Activated naive CD4-positive, alpha-beta T cell treated with anti-CD3 and anti-CD28 coated beads, Interleukin-2, amount 50 U/mL, for 16 hours (primary cell): ENCODE data around the gene POLG.
"Not testable (repeated sequence)": the region's sequence is repeated elsewhere in the genome, so short reads cannot be mapped to it uniquely, and the experiment has no call there.

ENCODE experiments used
- DNase-seq: peaks from one replicate; pipeline ENCODE4 v3.0.0-alpha.2; 2020

The POLG gene

DNA sequence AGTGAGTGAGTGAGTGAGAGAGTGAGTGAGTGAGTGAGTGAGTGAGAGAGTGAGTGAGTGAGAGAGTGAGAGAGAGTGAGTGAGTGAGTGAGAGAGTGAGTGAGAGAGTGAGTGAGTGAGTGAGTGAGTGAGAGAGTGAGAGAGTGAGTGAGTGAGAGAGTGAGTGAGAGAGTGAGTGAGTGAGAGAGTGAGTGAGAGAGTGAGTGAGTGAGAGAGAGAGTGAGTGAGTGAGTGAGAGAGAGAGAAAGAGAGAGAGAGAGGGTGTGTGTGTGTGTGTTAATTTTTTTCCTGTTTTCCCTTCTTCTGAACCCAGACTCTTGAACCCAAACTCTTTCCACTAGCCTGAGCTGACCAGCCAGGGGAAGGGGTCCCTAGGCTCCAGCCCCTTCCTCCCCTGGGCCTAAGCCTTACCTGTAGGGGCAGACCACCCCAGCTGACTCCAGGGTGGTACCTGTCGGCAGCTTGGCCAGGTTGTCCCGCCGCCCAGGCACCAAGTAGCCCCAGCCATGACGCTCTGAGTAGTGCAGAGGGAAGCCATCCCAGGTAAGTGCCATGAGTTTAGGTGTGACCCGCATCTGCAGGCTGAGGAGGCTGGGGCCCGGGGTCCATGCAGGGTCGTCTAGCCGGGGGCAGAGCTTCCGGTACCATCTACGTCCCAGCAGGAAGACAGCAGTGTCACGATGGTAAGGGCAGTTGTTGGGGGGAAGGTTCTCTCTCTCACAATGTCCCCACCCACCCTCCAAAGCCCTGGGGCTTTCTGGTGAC, 9.4 kb downstream of the POLG start:
- no peak for DNase-seq

DNA sequence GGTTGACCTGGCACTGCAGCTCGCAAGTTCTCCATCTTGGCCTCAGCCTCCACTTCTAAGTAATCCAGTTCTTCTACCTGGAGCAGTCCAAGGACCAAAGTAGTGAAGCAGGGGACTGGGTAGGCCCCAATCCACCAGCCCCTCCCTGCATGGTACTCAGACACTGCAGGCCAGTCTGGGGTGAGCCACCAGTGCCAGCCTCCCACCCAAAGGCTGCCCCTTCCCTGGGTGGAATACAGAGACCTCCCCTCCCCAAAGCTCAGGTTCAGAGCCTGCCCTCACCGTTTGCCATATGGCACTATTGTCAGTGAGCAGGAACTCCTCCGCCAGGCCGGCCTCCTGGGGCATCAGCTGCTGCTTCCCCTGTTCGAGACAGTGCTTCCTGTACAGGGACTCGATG, 10.8 kb downstream of the POLG start:
- DNase-seq: no peak

DNA sequence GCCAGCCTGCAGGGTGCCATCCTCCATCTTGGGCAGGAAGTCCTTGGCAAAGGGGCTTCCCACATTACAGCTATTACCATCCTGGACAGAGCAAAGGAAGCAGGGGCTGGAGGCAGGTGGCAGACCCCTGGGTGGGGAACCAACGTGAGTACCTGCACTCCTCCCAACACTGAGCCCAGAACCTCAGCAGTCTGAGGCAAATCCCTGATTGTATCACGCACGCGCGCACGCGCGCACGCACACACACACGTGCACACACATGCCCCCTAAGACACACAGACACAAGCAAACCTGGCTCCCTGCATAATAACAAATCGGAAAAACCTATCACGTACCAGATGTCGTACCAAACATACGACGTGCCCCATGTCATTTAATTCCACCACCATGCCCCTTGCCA, 11.8 kb downstream of the POLG start:
- DNase-seq: no peak

DNA sequence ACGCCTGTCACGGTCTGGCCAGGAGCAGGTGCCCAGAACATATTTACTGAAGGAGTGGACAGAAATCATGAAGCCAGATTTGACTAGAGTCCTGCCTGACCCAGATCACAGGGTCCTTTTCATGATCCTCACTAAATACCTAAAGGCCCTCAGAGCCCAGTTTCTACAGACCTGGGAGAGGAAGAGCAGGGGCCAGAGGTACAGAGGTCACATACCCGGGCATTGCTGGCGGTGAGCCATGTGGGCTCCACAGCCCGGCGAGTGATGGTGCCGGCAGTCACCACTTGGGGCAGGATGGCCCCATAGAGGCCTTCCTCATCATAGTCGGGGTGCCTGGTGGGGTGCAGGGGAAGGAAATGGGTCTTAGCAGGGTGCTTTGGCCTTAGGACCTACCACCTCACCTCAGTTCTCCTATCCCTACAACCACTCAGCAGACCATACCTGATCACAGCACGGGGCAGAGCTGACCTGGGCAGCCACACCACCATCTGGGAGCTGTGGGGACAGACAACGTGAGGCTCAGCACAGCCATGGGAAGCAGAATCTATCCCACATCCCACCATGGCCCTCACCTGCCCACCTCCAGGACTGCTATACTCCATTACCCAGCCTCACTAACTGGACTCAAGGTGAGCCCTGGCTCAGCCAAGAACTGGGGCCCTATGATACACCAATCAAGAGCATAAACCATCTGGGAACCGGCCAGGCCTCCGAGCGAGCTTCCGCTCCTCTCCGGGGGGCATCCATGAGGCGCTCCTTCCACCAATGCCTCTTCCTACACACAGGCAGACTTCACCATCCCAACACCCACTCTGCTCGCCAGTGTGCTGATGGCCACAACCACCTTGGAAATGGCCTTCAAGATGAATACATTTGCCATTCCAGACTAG, 12.9 kb downstream of the POLG start:
- DNase-seq: no peak

DNA sequence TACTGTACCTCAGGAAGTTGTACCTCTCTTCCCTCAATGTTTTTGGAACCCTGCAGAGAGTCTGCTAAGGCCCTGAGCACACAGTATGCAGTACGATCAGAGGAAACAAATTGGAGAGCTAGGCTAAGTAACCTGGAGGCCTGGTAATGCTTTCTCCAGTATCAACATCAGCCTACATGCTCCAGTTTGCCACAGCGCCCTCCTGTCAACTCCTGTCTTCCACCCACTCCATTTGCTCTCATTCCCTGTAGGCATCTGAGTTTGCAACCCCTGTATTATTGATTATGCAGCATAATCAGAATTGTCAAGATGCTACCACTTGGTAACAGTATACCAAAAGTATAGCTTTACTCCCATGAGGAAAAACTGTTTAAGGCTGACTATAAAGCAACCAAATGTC, 14.4 kb downstream of the POLG start:
- DNase-seq: no peak

DNA sequence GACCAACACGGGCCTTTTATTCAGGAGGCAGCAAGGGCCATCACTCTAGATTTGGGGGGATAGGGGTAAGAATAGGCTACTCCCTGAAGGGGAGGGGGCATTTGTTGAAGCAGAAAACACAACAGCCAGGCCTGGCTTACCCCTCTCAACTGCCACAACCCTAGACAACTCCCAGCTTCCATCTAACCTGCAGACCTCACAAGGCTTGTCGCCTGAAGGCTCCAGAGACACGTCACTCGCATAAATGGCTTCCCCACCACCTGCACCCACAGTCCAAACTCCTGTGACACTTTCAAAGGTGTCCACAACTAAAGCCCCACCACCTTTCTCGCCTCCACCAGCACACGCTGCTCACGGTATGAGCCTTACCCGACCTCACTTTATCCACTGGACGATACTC, 14.9 kb downstream of the POLG start:
- DNase-seq: no peak

DNA sequence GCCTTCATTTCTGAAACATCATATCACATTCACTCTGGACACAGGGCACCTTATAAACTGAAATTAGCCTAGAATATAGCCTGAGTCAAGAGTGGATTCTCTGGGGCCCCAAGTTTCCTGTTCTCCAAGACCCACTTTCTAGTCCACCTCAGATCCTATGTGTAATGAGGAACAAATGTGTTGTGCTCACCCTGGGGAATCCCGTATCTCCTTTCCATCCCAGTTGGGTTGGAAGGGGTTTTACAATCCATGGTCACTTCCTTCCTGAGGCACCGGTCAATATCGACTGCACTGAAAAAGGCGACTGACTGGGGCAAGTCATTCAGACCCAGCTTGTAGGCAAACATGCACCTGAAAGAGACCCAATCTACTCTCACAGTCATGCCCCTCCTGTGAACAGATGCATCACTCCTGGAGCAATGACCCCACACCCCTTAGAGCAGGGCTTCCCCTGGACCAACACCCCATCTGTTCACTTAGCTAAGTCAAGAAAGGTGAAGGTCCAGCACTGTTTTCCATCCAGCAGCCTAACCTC, 17.4 kb downstream of the POLG start:
- no peak for DNase-seq

DNA sequence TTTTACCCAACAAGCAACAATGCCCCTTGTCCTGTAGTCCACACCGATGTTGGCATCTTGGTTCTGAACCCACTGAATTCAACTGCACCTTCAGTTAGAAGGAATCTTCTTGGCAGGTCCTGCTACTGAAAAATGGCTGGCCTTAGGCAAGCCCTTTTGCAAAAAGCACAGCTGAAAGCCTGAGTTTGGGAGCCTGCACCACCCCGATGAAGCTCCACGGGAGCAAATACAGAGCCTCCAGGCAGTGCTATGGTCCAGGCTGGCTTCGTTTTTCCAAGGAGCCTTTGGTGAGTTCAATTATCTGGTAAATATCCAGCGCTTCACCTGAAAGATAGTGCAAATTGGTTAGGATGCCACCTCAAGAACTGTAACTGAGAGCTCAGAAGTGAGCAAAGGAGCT, 18.1 kb downstream of the POLG start:
- DNase-seq: no peak

DNA sequence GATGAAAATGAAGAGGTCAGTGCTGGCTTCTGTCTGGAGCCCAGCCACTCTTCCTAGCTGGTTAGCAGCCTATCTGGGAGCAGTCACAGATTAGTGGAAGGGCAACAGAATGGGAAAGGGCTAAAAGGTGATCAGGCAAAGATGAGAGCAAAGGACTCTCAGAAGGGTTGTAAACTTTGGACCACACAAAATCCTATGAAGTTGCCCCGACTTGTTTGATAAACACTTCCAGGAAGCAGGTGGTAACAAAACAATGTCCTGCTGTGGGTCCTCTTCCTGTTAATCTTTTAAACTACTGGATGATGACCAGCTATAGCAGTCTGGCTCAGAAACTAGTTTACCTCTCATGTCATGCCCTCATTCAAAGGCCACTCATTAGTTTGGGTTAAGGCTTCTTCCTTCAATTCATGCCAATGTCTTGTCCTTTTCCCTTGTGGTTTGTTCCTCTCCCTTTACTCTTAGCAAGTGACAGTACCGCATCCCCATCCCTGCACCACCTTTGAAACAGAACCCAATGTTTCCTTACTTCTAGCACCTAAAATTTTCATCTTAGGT, 19.2 kb downstream of the POLG start:
- DNase-seq: no peak

DNA sequence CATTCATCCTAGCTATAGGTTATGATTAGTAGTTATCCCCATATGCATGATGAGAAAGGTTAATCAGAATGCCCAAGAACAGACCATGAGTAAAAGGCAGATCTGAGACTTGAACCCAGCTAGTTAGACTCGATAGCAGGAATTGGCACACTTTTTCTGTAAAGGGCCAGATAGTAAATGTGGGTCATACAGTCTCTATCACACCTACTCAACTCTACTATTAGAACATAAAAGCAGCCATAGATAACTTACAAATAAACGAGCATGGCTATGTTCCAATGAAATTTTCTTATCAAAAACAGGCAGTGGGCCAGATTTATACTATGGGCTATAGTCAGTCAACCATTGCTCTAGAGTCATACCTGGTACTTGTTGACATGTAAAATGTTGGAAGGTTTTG, 24.6 kb downstream of the POLG start:
- DNase-seq: no peak

DNA sequence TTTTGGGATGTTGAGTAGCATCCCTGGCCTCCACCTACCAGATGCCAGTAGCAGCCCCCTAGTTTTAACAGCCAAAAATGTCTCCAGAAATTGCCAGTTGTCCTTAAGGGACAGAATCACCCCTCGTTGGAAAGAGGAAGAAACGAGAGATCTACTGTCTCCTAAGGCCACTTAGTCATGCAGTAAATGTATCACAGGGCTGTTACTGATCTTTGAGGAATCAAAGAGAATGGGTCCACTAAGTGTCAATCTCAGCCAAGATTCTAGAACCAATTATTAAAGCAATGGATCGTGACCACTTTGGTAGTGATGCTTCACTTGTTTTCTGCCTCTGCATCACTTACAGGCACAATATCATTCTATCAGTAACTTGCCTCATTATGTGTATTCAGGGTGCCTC, 26.4 kb downstream of the POLG start:
- DNase-seq: no peak

DNA sequence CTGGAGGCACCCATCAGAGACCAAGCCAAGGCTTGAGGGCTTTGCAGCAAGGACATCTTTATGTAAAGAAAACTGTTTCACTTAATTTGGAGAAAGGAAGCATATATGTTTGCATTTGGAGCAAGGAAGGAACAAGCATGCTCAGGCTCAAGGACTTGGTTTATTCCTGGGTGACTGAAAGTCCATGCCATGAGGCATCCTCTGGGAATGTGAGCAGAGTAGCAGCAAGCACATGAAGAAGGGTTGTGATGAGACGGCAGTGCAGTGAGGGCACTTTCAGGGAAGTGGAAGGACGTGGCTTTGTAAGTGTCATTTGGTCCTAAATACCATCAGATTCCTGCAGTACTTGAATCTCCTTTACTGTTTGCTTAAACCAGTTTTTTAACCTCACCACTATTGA, 26.8 kb downstream of the POLG start:
- DNase-seq: no peak

DNA sequence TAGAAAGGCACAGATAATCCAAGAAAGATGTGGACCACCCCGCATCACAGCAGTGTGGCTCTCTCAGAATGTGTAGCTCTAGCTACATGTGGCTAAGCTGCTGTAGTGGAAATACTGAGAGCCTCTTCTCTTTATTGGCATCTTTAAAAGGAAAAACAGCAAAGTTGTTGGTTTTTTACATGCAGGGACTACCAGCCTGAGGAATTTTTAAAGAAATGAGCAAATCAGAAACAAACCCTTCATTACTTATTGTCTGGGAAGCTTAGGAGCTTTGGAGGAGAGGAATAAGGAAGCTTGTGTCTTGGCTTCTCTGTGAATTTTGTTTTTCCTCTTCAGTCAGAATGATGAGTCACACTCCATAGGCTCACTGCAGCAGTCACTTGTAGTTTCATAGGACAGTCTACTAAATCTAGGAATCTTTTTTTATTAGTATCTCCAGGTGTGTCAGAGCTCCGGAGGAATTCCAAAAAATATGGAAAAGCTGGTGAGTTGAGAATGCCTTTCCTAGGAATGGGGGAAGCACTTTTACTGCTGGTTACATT, 27.5 kb downstream of the POLG start:
- DNase-seq: no peak

DNA sequence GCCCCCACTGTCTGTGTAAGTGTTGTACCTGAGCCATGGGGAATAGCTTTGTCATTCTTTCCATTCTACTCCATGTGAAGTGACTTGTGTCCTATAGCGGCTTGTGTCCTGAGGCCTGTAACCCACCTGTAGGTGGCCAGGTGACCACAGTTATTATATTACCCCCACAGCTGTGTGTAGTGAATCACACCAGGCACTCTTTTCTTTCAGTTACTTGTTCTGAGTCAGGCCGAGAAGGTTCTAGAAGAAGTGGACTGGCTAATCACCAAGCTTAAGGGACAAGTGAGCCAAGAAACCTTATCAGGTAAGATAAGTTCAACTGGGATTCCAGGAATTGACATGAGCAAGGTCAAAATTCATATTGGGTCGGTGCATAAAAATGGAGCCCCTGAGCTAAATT, 29.2 kb downstream of the POLG start:
- no peak for DNase-seq

DNA sequence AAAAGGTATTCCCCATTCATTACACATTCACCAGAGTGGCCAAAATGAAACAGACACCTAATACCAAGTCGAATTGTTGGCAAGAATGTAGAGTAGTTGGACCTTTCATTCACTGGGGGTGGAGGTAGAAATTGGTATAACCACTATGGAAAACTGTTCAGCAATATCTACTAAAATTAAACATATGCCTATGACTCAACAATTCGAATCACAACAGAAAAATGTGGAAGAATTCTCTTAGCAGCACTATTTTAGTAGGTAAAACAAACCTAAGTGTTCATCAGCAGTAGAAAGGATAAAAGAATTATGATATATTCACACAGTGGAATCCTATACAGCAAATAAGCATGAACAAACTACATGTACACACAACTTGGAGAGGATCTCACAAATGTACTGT, 30.6 kb downstream of the POLG start:
- DNase-seq: no peak

DNA sequence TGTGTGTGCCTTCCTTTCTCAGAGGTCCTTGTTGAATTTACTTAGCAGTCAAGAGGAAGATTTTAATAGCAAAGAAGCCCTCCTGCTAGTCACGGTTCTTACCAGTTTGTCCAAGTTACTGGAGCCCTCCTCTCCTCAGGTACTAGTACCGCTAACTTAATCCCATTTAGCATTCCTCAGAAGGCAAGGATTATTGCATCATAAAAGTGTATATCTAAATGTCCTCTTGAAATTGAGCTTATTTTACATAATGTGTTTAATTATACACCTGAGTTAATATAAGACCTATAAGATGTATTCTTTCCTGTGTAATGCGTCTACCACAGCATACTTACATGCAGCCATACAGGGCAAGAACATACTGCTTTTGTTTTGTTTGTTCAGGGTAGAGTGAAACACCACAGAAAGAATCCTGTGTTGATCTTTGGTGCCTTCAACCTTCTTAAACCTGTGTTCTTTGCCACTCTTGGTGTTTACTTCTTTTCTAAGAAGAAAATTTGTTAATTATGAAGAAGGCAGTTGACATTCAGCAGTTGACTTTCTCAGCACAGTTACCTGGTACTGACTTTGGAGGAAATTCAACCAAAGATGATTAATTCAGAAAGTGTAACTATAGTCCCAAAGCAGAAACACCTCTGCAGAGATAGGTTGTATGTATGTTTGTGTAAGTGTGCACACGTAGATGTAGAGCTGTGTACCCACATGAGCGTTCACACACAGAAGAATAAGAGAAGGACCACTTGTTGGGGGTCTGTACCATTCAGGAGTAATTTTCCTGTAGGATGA, 33.1 kb downstream of the POLG start:
- no peak for DNase-seq

DNA sequence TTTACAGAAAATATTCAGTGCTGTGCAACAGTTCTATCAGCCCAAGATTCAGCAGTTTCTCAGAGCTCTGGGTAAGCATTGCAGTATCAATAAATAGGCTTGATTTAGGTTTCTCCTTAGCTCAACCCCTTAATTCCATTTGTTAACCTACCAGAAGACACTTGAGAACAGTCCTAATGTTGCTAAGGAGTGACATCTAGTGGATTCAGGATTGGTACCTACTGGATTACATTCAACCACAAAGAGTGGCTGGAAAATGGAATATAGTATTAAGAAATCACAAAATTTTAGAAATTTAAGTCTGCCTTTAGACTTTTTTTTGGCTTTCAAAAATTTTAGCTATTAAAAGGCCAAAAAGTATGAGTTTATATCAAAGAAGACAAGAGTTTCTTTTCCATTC, 34.7 kb downstream of the POLG start:
- no peak for DNase-seq

DNA sequence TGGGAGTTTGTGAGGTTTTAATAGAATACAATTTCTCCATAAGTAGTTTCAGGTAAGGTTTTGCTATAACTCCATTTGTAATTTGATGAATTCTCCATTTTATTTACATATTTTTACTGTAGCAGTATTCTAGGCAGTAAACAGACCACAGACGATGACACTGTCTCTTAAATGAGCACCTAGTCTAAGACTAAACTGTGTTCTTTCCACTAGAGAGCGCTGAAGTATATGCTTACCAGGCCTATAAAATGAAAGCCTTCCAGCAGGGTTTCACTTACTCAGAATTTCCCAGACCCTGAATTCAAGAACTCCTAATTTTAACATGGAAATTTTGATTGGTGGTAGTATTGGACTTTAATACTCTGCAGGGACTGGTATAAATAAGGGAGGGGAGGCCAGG, 41.6 kb downstream of the POLG start:
- no peak for DNase-seq

DNA sequence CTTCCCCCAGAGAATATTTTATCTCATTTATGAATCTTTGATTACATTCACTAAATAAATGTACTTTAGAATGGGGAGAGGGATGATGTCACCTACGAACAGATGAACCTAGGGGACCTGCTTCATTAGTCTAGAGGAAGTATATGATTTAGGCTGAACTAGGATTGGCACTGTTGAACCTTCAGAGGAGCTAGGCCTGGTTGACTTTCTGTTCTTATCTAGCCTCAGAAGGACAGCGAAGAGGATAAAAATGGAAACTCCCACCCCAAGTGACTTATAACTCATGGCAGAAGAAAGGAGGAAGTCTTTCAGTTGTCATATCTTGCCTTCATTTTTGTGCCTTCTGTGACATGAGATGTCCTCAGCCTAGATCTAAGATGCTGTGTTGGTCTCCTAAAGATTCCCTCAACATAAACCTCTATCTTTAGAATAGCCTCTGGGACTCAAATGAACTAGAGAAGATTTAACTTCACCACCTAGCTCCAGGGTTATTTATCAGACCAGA, 42.6 kb downstream of the POLG start:
- no peak for DNase-seq

DNA sequence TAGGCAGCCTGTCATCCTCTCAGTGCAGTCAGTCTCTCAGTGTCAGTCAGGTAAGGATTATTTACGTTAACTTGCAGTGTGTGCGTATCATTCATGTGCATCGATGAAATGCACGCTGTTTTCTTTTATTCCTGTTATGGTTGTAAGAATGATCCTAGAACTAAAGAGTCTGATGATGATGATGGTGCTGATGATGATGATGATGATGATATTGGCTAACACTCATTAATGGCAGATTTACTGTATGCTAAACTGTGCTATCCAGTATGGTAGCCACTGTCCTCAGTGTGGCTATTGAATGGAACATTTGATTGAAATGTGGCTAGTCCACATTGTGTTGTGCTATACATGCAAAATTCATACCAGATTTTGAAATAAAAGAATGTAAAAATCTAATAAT, 51.4 kb downstream of the POLG start:
- DNase-seq: no peak

DNA sequence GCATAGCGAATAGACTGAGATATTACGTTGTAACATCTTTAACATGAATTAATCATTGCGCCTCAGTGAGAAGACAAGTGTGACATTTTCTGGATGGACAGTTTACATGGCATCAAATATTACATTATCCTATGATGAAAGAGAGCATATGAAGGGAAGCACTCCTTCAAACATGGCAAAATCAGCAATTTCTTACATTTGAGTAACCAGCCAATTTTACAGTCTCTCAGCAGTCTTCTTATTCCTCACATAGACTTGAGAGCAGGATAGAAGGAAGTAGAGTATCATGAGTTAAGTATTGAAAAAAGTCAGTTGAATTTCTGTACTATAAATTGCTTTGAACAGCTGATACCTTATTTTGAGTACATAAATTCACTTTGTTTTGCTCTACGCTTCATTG, 52.0 kb downstream of the POLG start:
- no peak for DNase-seq

DNA sequence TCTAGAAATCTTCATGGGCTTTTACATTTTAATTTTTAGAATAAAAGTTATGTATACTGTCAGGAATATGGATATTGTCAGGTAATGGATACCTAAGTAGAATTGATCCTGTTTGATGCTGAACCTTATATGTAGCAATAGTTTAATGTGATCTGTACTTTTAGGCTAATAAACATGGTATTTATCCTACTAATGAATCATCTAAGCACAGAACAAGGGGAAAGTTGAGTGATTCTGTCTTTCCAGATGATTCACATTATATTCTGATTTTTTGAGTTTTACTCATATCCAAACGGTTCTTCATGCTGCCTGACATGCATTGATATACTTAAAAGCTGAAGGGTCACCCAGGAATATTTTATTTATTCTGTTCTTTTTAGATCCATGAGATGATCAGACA, 56.3 kb downstream of the POLG start:
- no peak for DNase-seq

DNA sequence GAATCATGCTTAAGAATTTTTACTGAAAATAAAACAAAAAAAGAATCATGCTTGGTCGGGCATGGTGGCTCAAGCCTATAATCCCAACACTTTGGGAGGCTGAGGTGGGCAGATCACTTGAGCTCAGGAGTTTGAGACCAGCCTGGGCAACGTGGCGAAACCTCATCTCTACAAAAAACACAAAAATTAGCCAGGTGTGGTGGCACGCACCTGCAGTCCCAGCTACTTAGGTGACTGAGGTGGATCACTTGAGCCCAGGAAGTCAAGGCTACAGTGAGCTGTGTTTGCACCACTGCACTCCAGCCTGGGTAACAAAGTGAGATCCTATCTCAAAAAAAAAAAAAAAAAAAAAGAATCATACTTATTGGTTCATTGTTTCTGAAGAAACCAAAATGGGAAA, 57.3 kb downstream of the POLG start:
- DNase-seq: not testable (repeated sequence)
